Activated B cell treated with CpG ODN at 0.5 μM for 24 hours (primary cell): ENCODE measurements around the gene FMN1. TPM values are rescaled to one million over a fixed set of nuclear protein-coding genes. Genes with fewer than 3 reads are reported as not detected.

ENCODE experiments used
- ATAC-seq: fragments of 200-7000 bp; cut with Tn5 transposase; one replicate; pipeline ENCODE4 v1.10.0; 2021; ENCODE audit warnings: low read depth, mild to moderate bottlenecking, moderate library complexity
- CTCF ChIA-PET: fragments of 350-600 bp; sonication (Branson Sonifier 250); formaldehyde crosslinking; loops from one replicate; lab custom pipeline; 2021; ENCODE audit warnings: antibody characterized with exemption; lab: Charles Lee
- POLR2A ChIA-PET: fragments of 350-600 bp; sonication (Branson Sonifier 250); formaldehyde crosslinking; loops from one replicate; lab custom pipeline; 2021; ENCODE audit warnings: antibody characterized with exemption; lab: Charles Lee
- DNase-seq: peaks from one replicate; pipeline ENCODE4 v3.0.0; 2022
- H3K27ac Mint-ChIP-seq: one replicate; pipeline ENCODE4 v1.8.0; 2020; ENCODE audit warnings: mixed read lengths
- H3K27me3 Mint-ChIP-seq: one replicate; pipeline ENCODE4 v1.8.0; 2021; ENCODE audit warnings: mixed read lengths
- H3K36me3 Mint-ChIP-seq: one replicate; pipeline ENCODE4 v1.8.0; 2021; ENCODE audit warnings: low read depth, mixed read lengths
- H3K4me1 Mint-ChIP-seq: one replicate; pipeline ENCODE4 v1.8.0; 2021; ENCODE audit warnings: mixed read lengths
- H3K4me3 Mint-ChIP-seq: one replicate; pipeline ENCODE4 v1.8.0; 2020; ENCODE audit warnings: mild to moderate bottlenecking, mixed read lengths
- H3K9me3 Mint-ChIP-seq: one replicate; pipeline ENCODE4 v1.8.0; 2020; ENCODE audit warnings: mixed read lengths
- CTCF ChIP-seq: fragments of 200-600 bp; IDR thresholded peaks from one replicate; pipeline ENCODE4 v1.8.0; 2022; ENCODE audit warnings: antibody characterized with exemption, mild to moderate bottlenecking
- intact Hi-C: fragments of 100-400 bp; cut with micrococcal nuclease; formaldehyde crosslinking; loops from one replicate; pipeline ENCODE4 v1.15.1; 2024
- total RNA-seq: library from RNA; stranded (reverse); gene quantifications from 2 replicates; pipeline ENCODE4 v1.2.3, GENCODE V29; 2022

Gene FMN1
- total RNA-seq, 1 donor from 2014 or later: 0.80 TPM

GRCh38 chr15:32993285-32993684 lies 201.2 kb downstream of the FMN1 start:
- POLR2A ChIA-PET: no interaction called here
- intact Hi-C loops: loop anchor here (1.0 kb wide), 1 partner anchor 342 kb away; no protein-coding TSS in a partner anchor

GRCh38 chr15:32991619-32992111 lies 202.8 kb downstream of the FMN1 start:
- intact Hi-C loops: no loop called here
- no peak for ATAC-seq
- no peak for DNase-seq
- no peak for TF ChIP-seq CTCF
- ChIA-PET POLR2A (no interaction called here), CTCF (interaction anchor here (2.3 kb wide), 1 partner anchor 329 kb away, joined by 12 read pairs; no protein-coding TSS in a partner anchor)
- Mint-ChIP-seq H3K9me3 (no peaks in the 10 kb centered on the region), H3K4me3 (no peak overlapping the region), H3K4me1 (no peaks in the 10 kb centered on the region), H3K27ac (no peak overlapping the region), H3K36me3 (no peaks in the 10 kb centered on the region), H3K27me3 (peaks cover 5% of the 10 kb centered on the region)

More at GRCh38 chr15:32993285-32993684, 201.2 kb downstream of the FMN1 start:
- H3K36me3 Mint-ChIP-seq: no peaks in the 10 kb centered on the region
- H3K27me3 Mint-ChIP-seq: peaks cover 15% of the 10 kb centered on the region
- no peak overlapping the region for H3K4me3 Mint-ChIP-seq
- no peak overlapping the region for H3K27ac Mint-ChIP-seq
- no peaks in the 10 kb centered on the region for H3K4me1 Mint-ChIP-seq
- TF ChIP-seq CTCF: no peak
- ATAC-seq: no peak
- CTCF ChIA-PET: interaction anchor here (0.8 to 6.0 kb wide), 6 partner anchors 12 to 344 kb away, joined by 3 to 80 read pairs (median 10); no protein-coding TSS in a partner anchor
- DNase-seq: no peak
- no peaks in the 10 kb centered on the region for H3K9me3 Mint-ChIP-seq

GRCh38 chr15:32990071-32990470 lies 204.4 kb downstream of the FMN1 start:
- no peak overlapping the region for H3K27ac Mint-ChIP-seq
- TF ChIP-seq CTCF: no peak
- H3K27me3 Mint-ChIP-seq: peaks cover 3% of the 10 kb centered on the region
- DNase-seq (no peak), ATAC-seq (no peak)
- no peak overlapping the region for H3K4me3 Mint-ChIP-seq
- intact Hi-C loops: no loop called here
- H3K4me1 Mint-ChIP-seq: no peaks in the 10 kb centered on the region
- CTCF ChIA-PET: interaction anchor here (2.3 kb wide), 1 partner anchor 327 kb away, joined by 12 read pairs; no protein-coding TSS in a partner anchor
- H3K36me3 Mint-ChIP-seq: no peaks in the 10 kb centered on the region
- no peaks in the 10 kb centered on the region for H3K9me3 Mint-ChIP-seq
- POLR2A ChIA-PET: no interaction called here

GRCh38 chr15:32987067-32987466 lies 207.4 kb downstream of the FMN1 start:
- intact Hi-C loops: no loop called here
- no peak for ATAC-seq

GRCh38 chr15:32986147-32986546 lies 208.4 kb downstream of the FMN1 start:
- H3K36me3 Mint-ChIP-seq: no peaks in the 10 kb centered on the region
- H3K27ac Mint-ChIP-seq: no peak overlapping the region
- H3K4me1 Mint-ChIP-seq: no peaks in the 10 kb centered on the region
- POLR2A ChIA-PET: no interaction called here
- CTCF ChIA-PET: no interaction called here
- intact Hi-C loops: no loop called here
- ATAC-seq (no peak), DNase-seq (no peak)
- no peak overlapping the region for H3K4me3 Mint-ChIP-seq
- TF ChIP-seq CTCF: no peak
- H3K27me3 Mint-ChIP-seq: peaks cover 8% of the 10 kb centered on the region
- no peaks in the 10 kb centered on the region for H3K9me3 Mint-ChIP-seq

More at GRCh38 chr15:32987067-32987466, 207.4 kb downstream of the FMN1 start:
- TF ChIP-seq CTCF: no peak
- Mint-ChIP-seq H3K9me3 (no peaks in the 10 kb centered on the region), H3K36me3 (no peaks in the 10 kb centered on the region), H3K4me1 (no peaks in the 10 kb centered on the region), H3K27ac (no peak overlapping the region), H3K4me3 (no peak overlapping the region), H3K27me3 (peaks cover 7% of the 10 kb centered on the region)
- CTCF ChIA-PET: no interaction called here
- no peak for DNase-seq
- POLR2A ChIA-PET: no interaction called here
